Hepatocyte (in vitro differentiated cells): ENCODE measurements around the gene ZGRF1. TPM values are rescaled to one million over a fixed set of nuclear protein-coding genes. Genes with fewer than 3 reads are reported as not detected.

Experiments used
- DNase-seq: peaks from one replicate; pipeline ENCODE4 v3.0.0-alpha.2; 2016; ENCODE audit warnings: low spot score
- H2AFZ ChIP-seq: fragments of 200-600 bp; sonication (generic); 2 replicates; pipeline ENCODE4 v1.6.0; 2016; ENCODE audit warnings: antibody characterized with exemption, mild to moderate bottlenecking
- H3K27ac ChIP-seq: fragments of 200-600 bp; sonication (generic); 2 replicates; pipeline ENCODE4 v1.5.1; 2016; ENCODE audit warnings: mild to moderate bottlenecking
- H3K27me3 ChIP-seq: fragments of 200-600 bp; sonication (generic); 2 replicates; pipeline ENCODE4 v1.6.1; 2016
- H3K36me3 ChIP-seq: fragments of 200-600 bp; sonication (generic); replicated peaks from 2 replicates; pipeline ENCODE4 v1.5.1; 2016; ENCODE audit warnings: low read depth; ENCODE audit not compliant: insufficient read depth
- H3K4me1 ChIP-seq: fragments of 200-600 bp; sonication (generic); 2 replicates; pipeline ENCODE4 v1.5.1; 2016; ENCODE audit warnings: mild to moderate bottlenecking, moderate library complexity; ENCODE audit not compliant: insufficient read depth
- H3K4me2 ChIP-seq: fragments of 200-600 bp; sonication (generic); 2 replicates; pipeline ENCODE4 v1.6.0; 2016
- H3K4me3 ChIP-seq: fragments of 200-600 bp; sonication (generic); 2 replicates; pipeline ENCODE4 v1.5.1; 2016; ENCODE audit warnings: mild to moderate bottlenecking
- H3K79me2 ChIP-seq: fragments of 200-600 bp; sonication (generic); 2 replicates; pipeline ENCODE4 v1.6.0; 2017; ENCODE audit warnings: mild to moderate bottlenecking
- H3K9me2 ChIP-seq: fragments of 200-600 bp; sonication (generic); replicated peaks from 2 replicates; pipeline ENCODE4 v1.6.0; 2017; ENCODE audit warnings: mild to moderate bottlenecking; ENCODE audit not compliant: insufficient read depth
- H3K9me3 ChIP-seq: fragments of 200-600 bp; sonication (generic); 2 replicates; pipeline ENCODE4 v1.5.1; 2016; ENCODE audit warnings: low read depth, mild to moderate bottlenecking
- H4K20me1 ChIP-seq: fragments of 200-600 bp; sonication (generic); 2 replicates; pipeline ENCODE4 v1.6.0; 2016; ENCODE audit warnings: mild to moderate bottlenecking; ENCODE audit not compliant: insufficient read depth, poor library complexity, severe bottlenecking
- CTCF ChIP-seq: fragments of 200-600 bp; sonication (generic); IDR thresholded peaks from 2 replicates; pipeline ENCODE4 v1.5.1; 2016; ENCODE audit warnings: antibody characterized with exemption, mild to moderate bottlenecking; ENCODE audit not compliant: poor library complexity
- EZH2 ChIP-seq: fragments of 200-600 bp; sonication (generic); IDR thresholded peaks from 2 replicates; pipeline ENCODE4 v1.6.1; 2016; ENCODE audit warnings: antibody characterized with exemption, mild to moderate bottlenecking, borderline replicate concordance
- EZH2phosphoT487 ChIP-seq: fragments of 200-600 bp; sonication (generic); IDR thresholded peaks from one replicate; pipeline ENCODE4 v1.6.1; 2018; ENCODE audit warnings: antibody characterized with exemption, mild to moderate bottlenecking, low read depth, moderate library complexity; ENCODE audit not compliant: unreplicated experiment, severe bottlenecking
- WGBS: methylation state at CpG from one replicate; pipeline ENCODE4 v1.1.6; 2016; ENCODE audit warnings: low lambda C conversion rate; ENCODE audit errors: missing lambda C conversion rate; 5-methylcytosine and 5-hydroxymethylcytosine counted together
- polyA plus RNA-seq: library from polyadenylated mRNA; unstranded; fragments of >200 nt; fragmentation: Nextera tagmentation; extraction: Ambion mirVana; gene quantifications from 2 replicates; pipeline ENCODE4 v1.2.1, GENCODE V29; 2016
- total RNA-seq: library from RNA; depleted of rRNA; stranded (reverse); fragments of >200 nt; gene quantifications from 2 replicates; pipeline ENCODE4 v1.2.3, GENCODE V29; 2014

The ZGRF1 gene
- total RNA-seq (9.9 and 20.5 TPM in 2 replicates), polyA plus RNA-seq (1.2 and 3.3 TPM in 2 replicates)

GRCh38 chr4:112636688-112637551, at the start of gene ZGRF1, which contains the start of gene LARP7:
ZGRF1 (minus strand) TSS chr4:112636909; CDS start chr4:112633176, 3,733 bp downstream.
LARP7 (plus strand) TSS chr4:112637143; CDS start chr4:112644670, 7,527 bp downstream.
- Histone ChIP-seq H3K4me1 (peaks cover 6% of the 10 kb centered on the region), H3K4me3 (peak within 1 kb of the TSS; percentile 58), H3K9me3 (no peaks in the 10 kb centered on the region), H2AFZ (peak within 1 kb of the TSS; percentile 68), H3K9me2 (no peaks in the 10 kb centered on the region), H4K20me1 (no peaks in the 10 kb centered on the region), H3K4me2 (peak within 1 kb of the TSS; percentile 75), H3K79me2 (peaks cover 44% of the 10 kb centered on the region), H3K27ac (peak within 1 kb of the TSS; percentile 94), H3K36me3 (no peaks in the 10 kb centered on the region), H3K27me3 (no peaks in the 10 kb centered on the region)
- TF ChIP-seq CTCF (peak; percentile 74), EZH2 (no peak)
- under 1% methylated on average over 66 of the region's 66 CpGs for WGBS
- DNase-seq = peak; percentile 99

GRCh38 chr4:112680996-112681395, 44.3 kb upstream of the ZGRF1 start:
- Histone ChIP-seq H3K4me3 (no peak overlapping the region), H3K9me2 (no peaks in the 10 kb centered on the region), H2AFZ (no peak overlapping the region), H3K79me2 (no peaks in the 10 kb centered on the region), H3K4me1 (no peaks in the 10 kb centered on the region), H3K27ac (no peak overlapping the region), H3K27me3 (no peaks in the 10 kb centered on the region), H4K20me1 (no peaks in the 10 kb centered on the region), H3K4me2 (no peak overlapping the region), H3K36me3 (no peaks in the 10 kb centered on the region), H3K9me3 (no peaks in the 10 kb centered on the region)
- 61% methylated on average over 2 of the region's 2 CpGs for WGBS
- no peak for DNase-seq
- TF ChIP-seq EZH2 (no peak), EZH2phosphoT487 (no peak), CTCF (no peak)

- no peaks in the 10 kb centered on the region for H3K27me3 ChIP-seq
- no peaks in the 10 kb centered on the region for H4K20me1 ChIP-seq
- H3K79me2 ChIP-seq = no peaks in the 10 kb centered on the region
- no peak overlapping the region for H2AFZ ChIP-seq
- H3K9me3 ChIP-seq = no peaks in the 10 kb centered on the region
- no peaks in the 10 kb centered on the region for H3K4me1 ChIP-seq
- no peaks in the 10 kb centered on the region for H3K9me2 ChIP-seq
- DNase-seq = no peak
- no peaks in the 10 kb centered on the region for H3K36me3 ChIP-seq
- no peak for TF ChIP-seq EZH2phosphoT487
- no peak for TF ChIP-seq CTCF
- TF ChIP-seq EZH2 = no peak
- H3K27ac ChIP-seq = no peak overlapping the region
- no peak overlapping the region for H3K4me3 ChIP-seq
- WGBS = 87% methylated on average over 2 of the region's 2 CpGs
- H3K4me2 ChIP-seq = no peak overlapping the region
These were observed 40.9 kb upstream of the ZGRF1 start for GRCh38 chr4:112677519-112678091.
